Measurements from ENCODE around the gene RCL1.

- TF ChIP-seq CTCF (IDR thresholded peaks at IDR 0.05; ENCODE audit: borderline replicate concordance, extremely low read depth, low read length, poor library complexity, severe bottlenecking) (no peak), EZH2 (IDR thresholded peaks at IDR 0.05; ENCODE audit: borderline replicate concordance, low read depth, low read length, severe bottlenecking) (no peak)
Measured at GRCh38 chr9:4812858-4813257, 20.1 kb downstream of the RCL1 start.

Measured in DND-41 (cell line).